Lung (tissue), 12 donors: ENCODE data around the gene MROH8. TPM values are rescaled to one million over a fixed set of nuclear protein-coding genes. Genes with fewer than 3 reads are reported as not detected.

ENCODE experiments used
- ATAC-seq: fragments of 200-7000 bp; cut with Tn5 transposase; one replicate; pipeline ENCODE4 v1.9.1; 2020; ENCODE audit warnings: moderate number of reproducible peaks; ENCODE audit not compliant: insufficient read depth, low FRiP score
- DNase-seq, 3 donors: peaks; one replicate each; pipeline ENCODE4 v3.0.0-alpha.2; 2013 to 2017
- H3K27ac ChIP-seq, 2 donors: one replicate each; pipeline ENCODE4 v1.5.1; 2013; ENCODE audit warnings: mild to moderate bottlenecking in 2 of 2, moderate library complexity in 2 of 2, control low read depth in 1 of 2, inconsistent platforms in 1 of 2, low read depth in 1 of 2, low read length in 1 of 2
- H3K27me3 ChIP-seq, 3 donors: one replicate each; pipeline ENCODE4 v1.5.1; 2013; ENCODE audit warnings: low read length in 2 of 3; ENCODE audit not compliant: control insufficient read depth in 3 of 3, insufficient read depth in 3 of 3
- H3K36me3 ChIP-seq, 4 donors: one replicate each; pipeline ENCODE4 v1.5.1; 2013; ENCODE audit warnings: low read length in 4 of 4, mild to moderate bottlenecking in 1 of 4, moderate library complexity in 1 of 4; ENCODE audit not compliant: control insufficient read depth in 4 of 4, insufficient read depth in 4 of 4
- H3K4me1 ChIP-seq, 5 donors: one replicate each; pipeline ENCODE4 v1.5.1; 2013; ENCODE audit warnings: low read length in 5 of 5, mild to moderate bottlenecking in 2 of 5, moderate library complexity in 1 of 5; ENCODE audit not compliant: control insufficient read depth in 5 of 5, insufficient read depth in 5 of 5
- H3K4me3 ChIP-seq: one replicate; pipeline ENCODE4 v1.5.1; 2013; ENCODE audit warnings: mild to moderate bottlenecking, control low read depth, moderate library complexity
- H3K9ac ChIP-seq, 2 donors: one replicate each; pipeline ENCODE4 v1.5.1; 2013; ENCODE audit warnings: low read length in 2 of 2, control low read depth in 1 of 2; ENCODE audit not compliant: insufficient read depth in 1 of 2
- H3K9me3 ChIP-seq, 4 donors: one replicate each; pipeline ENCODE4 v1.5.1; 2013; ENCODE audit warnings: low read length in 3 of 4, mild to moderate bottlenecking in 1 of 4, moderate library complexity in 1 of 4; ENCODE audit not compliant: control insufficient read depth in 4 of 4, insufficient read depth in 3 of 4
- CTCF ChIP-seq: IDR thresholded peaks from 2 replicates; pipeline ENCODE4 v1.5.1; 2012; ENCODE audit warnings: mild to moderate bottlenecking; ENCODE audit errors: control extremely low read depth, extremely low read depth
- WGBS, 2 donors: extraction: QIAGEN DNeasy Blood & Tissue Kit; methylation state at CpG; one replicate each; pipeline ENCODE4 v1.1.7; 2013; 5-methylcytosine and 5-hydroxymethylcytosine counted together
- polyA plus RNA-seq, 2 donors: library from polyadenylated mRNA; stranded (reverse); fragments of 200-250 nt; gene quantifications; one replicate each; pipeline ENCODE4 v1.2.1, GENCODE V29; 2013
- total RNA-seq, 2 donors: library from RNA; depleted of rRNA in 1 of 2; stranded (reverse); fragments of >200 nt in 1 of 2; gene quantifications; one replicate each; pipeline ENCODE4 v1.2.1, GENCODE V29; 2014 to 2021
- donor health status: control.
- donor health status: control.
- donor health status: Bipolar disorder and iron deficiency.
- donor health status: healthy.
- donor health status: DM: yes; HTN: yes; CAD: no.

MROH8 gene
- total and polyA plus RNA-seq, 4 donors, result 0.84 to 4.0 (median 2.5) TPM

GRCh38 chr20:37108676-37109075 lies 70.7 kb downstream of the MROH8 start:
- H3K4me1 ChIP-seq, result no peaks in the 10 kb centered on the region
- no peak overlapping the region for H3K27ac ChIP-seq
- H3K9ac ChIP-seq, result no peak overlapping the region
- no peaks in the 10 kb centered on the region for H3K27me3 ChIP-seq
- H3K4me3 ChIP-seq, result no peak overlapping the region
- 93 to 94% methylated on average over 4 of the region's 4 CpGs for WGBS, 2 donors
- no peak for TF ChIP-seq CTCF
- ATAC-seq (no peak), DNase-seq (no peak)
- no peaks in the 10 kb centered on the region for H3K36me3 ChIP-seq
- H3K9me3 ChIP-seq, result no peaks in the 10 kb centered on the region

GRCh38 chr20:37102571-37102970 lies 76.8 kb downstream of the MROH8 start:
- TF ChIP-seq CTCF, result no peak
- 92 to 98% methylated on average over 6 of the region's 6 CpGs for WGBS, 2 donors
- H3K4me1 ChIP-seq, result no peaks in the 10 kb centered on the region
- ATAC-seq (no peak), DNase-seq (no peak)
- no peak overlapping the region for H3K27ac ChIP-seq
- H3K27me3 ChIP-seq, result no peaks in the 10 kb centered on the region
- no peaks in the 10 kb centered on the region for H3K36me3 ChIP-seq
- no peak overlapping the region for H3K9ac ChIP-seq
- no peaks in the 10 kb centered on the region for H3K9me3 ChIP-seq
- H3K4me3 ChIP-seq, result no peak overlapping the region

- peak in 2 of 3 donors; percentile 6 to 8 for DNase-seq
- Histone ChIP-seq H3K27ac (no peak overlapping the region), H3K4me3 (no peak overlapping the region), H3K4me1 (peaks cover 0 to 12% (median 2%) of the 10 kb centered on the region in 5 donors), H3K27me3 (no peaks in the 10 kb centered on the region), H3K9me3 (no peaks in the 10 kb centered on the region), H3K36me3 (no peaks in the 10 kb centered on the region), H3K9ac (no peak overlapping the region)
- no peak for ATAC-seq
- 74 to 78% methylated on average over 11 of the region's 11 CpGs for WGBS, 2 donors
- TF ChIP-seq CTCF, result no peak
Observed at GRCh38 chr20:37096415-37097041, 82.8 kb downstream of the MROH8 start.
